ENCODE data around the gene ENTHD1.

The ENTHD1 gene

GRCh38 chr22:39797528-39798147, 95.9 kb downstream of the ENTHD1 start:
- in situ Hi-C loops (cut with HindIII; ENCODE audit: low sequenced_read_pairs), result no loop called here
- no peak for TF ChIP-seq CTCF (IDR thresholded peaks at IDR 0.05; ENCODE audit: low read depth, low read length, missing control alignments)
- no peak for DNase-seq (ENCODE audit: low read depth)

GRCh38 chr22:39789788-39790187, 103.8 kb downstream of the ENTHD1 start:
- no peak for DNase-seq (ENCODE audit: low read depth)
- no peak for TF ChIP-seq CTCF (IDR thresholded peaks at IDR 0.05; ENCODE audit: low read depth, low read length, missing control alignments)
- H3K4me3 ChIP-seq (ENCODE audit: low read depth, low read length), result no peak overlapping the region
- in situ Hi-C loops (cut with HindIII; ENCODE audit: low sequenced_read_pairs), result no loop called here

More at GRCh38 chr22:39797528-39798147, 95.9 kb downstream of the ENTHD1 start:
- H3K4me3 ChIP-seq (ENCODE audit: low read depth, low read length), result no peak overlapping the region

- TF ChIP-seq CTCF (IDR thresholded peaks at IDR 0.05; ENCODE audit: low read depth, low read length, missing control alignments), result no peak
- in situ Hi-C loops (cut with HindIII; ENCODE audit: low sequenced_read_pairs), result no loop called here
- no peak overlapping the region for H3K4me3 ChIP-seq (ENCODE audit: low read depth, low read length)
- DNase-seq (ENCODE audit: low read depth), result no peak
Measured at GRCh38 chr22:39785232-39785631, 108.3 kb downstream of the ENTHD1 start.

GRCh38 chr22:39777716-39778454, 115.7 kb downstream of the ENTHD1 start:
- DNase-seq (ENCODE audit: low read depth), result no peak
- H3K4me3 ChIP-seq (ENCODE audit: low read depth, low read length), result no peak overlapping the region
- no peak for TF ChIP-seq CTCF (IDR thresholded peaks at IDR 0.05; ENCODE audit: low read depth, low read length, missing control alignments)
- in situ Hi-C loops (cut with HindIII; ENCODE audit: low sequenced_read_pairs), result no loop called here

- no peak overlapping the region for H3K4me3 ChIP-seq (ENCODE audit: low read depth, low read length)
- in situ Hi-C loops (cut with HindIII; ENCODE audit: low sequenced_read_pairs), result no loop called here
- DNase-seq (ENCODE audit: low read depth), result no peak
- no peak for TF ChIP-seq CTCF (IDR thresholded peaks at IDR 0.05; ENCODE audit: low read depth, low read length, missing control alignments)
Measured at GRCh38 chr22:39776295-39777009, 117.1 kb downstream of the ENTHD1 start.

GRCh38 chr22:39773976-39774539, 119.5 kb downstream of the ENTHD1 start:
- in situ Hi-C loops (cut with HindIII; ENCODE audit: low sequenced_read_pairs), result no loop called here
- TF ChIP-seq CTCF (IDR thresholded peaks at IDR 0.05; ENCODE audit: low read depth, low read length, missing control alignments), result no peak
- no peak for DNase-seq (ENCODE audit: low read depth)
- no peak overlapping the region for H3K4me3 ChIP-seq (ENCODE audit: low read depth, low read length)
